Thyroid gland (tissue), 4 donors: Measurements from ENCODE around the gene ZNF597.

Experiments
- POLR2A ChIP-seq, 2 donors: fragments of 450-650 bp; IDR thresholded peaks; one replicate each; pipeline ENCODE4 v1.6.1; 2017; ENCODE audit warnings: antibody characterized with exemption in 2 of 2, mild to moderate bottlenecking in 2 of 2, moderate library complexity in 1 of 2
- TF ChIP-seq, protein P1 (sequence below), 6 experiments: fragments of 200-600 bp in 3 of 6; fragments of 450-650 bp in 3 of 6; sonication (generic) in 3 of 6; IDR thresholded peaks; one replicate each; pipeline ENCODE4 v1.5.1; 2016 to 2019; ENCODE audit warnings: antibody characterized with exemption in 6 of 6, mild to moderate bottlenecking in 2 of 6, inconsistent platforms in 1 of 6, moderate library complexity in 1 of 6

DNA sequence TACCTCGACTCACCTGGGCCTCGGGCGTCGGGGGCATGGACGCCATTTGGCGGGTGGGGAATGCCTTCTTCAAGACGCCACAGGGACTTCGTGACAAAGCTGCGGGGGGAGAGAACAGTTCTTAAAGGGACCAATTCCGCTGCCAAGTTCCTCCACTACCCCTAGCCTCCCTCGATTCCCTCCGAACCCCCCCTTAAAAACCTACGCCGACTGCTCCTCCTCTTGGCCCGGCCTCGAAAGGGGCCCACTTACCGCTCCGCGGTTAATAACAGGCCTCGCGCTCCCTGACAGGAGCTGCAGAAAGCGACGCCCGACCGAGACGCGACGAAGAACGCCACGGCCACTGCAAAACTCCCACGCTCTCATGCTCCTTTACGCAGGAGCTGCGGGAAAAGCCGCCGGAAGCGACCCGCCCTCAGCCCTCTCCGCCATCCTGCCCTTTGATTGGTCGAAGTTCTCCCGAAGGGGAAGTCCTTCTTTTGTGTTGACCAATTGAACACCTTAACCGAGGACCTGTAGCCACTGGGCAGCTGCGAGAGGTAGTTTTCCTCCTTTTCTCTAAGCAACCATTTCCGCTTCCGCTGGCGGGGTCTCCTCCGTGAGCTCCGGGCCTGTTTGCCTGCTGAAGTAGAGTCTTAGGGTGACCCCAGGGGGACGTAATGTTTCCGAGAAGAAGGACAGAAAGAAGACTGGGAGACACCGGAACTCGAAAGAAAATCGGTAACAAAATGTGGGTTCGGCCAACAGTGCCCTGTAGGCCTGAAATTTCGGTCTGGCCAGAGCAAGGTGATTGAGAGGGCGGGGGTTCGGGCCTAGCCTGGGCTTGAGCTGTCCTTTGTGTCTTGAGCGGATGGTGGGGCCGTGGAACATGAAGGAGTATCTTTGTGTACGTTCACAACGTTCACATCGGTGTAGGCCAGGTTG lies at the start of gene ZNF597, which contains the start of gene NAA60:
- TF ChIP-seq, protein P1, sequence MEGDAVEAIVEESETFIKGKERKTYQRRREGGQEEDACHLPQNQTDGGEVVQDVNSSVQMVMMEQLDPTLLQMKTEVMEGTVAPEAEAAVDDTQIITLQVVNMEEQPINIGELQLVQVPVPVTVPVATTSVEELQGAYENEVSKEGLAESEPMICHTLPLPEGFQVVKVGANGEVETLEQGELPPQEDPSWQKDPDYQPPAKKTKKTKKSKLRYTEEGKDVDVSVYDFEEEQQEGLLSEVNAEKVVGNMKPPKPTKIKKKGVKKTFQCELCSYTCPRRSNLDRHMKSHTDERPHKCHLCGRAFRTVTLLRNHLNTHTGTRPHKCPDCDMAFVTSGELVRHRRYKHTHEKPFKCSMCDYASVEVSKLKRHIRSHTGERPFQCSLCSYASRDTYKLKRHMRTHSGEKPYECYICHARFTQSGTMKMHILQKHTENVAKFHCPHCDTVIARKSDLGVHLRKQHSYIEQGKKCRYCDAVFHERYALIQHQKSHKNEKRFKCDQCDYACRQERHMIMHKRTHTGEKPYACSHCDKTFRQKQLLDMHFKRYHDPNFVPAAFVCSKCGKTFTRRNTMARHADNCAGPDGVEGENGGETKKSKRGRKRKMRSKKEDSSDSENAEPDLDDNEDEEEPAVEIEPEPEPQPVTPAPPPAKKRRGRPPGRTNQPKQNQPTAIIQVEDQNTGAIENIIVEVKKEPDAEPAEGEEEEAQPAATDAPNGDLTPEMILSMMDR (IDR thresholded peaks at IDR 0.05), result no peak
- peak in 1 of 2 donors; percentile 48 for TF ChIP-seq POLR2A (IDR thresholded peaks at IDR 0.05)
